GM12878 (cell line): ENCODE measurements around the gene DIPK1A.

Experiments used
- E2F8 ChIP-seq: fragments of 450-650 bp; IDR thresholded peaks from 2 replicates; pipeline ENCODE4 v1.6.1; 2018; ENCODE audit warnings: mild to moderate bottlenecking, low read depth, moderate library complexity; ENCODE audit not compliant: partially characterized antibody
- SP1 ChIP-seq: IDR thresholded peaks from one replicate; pipeline ENCODE4 v1.6.1; 2011; ENCODE audit warnings: low read depth, low read length

GRCh38 chr1:92822879-92823278, 138.4 kb downstream of the DIPK1A start:
- no peak for TF ChIP-seq SP1
- no peak for TF ChIP-seq E2F8
